Calu3 (cell line): ENCODE data around the gene UGGT2. TPM values are rescaled to one million over a fixed set of nuclear protein-coding genes. Genes with fewer than 3 reads are reported as not detected.

Experiments
- BruUV-seq: library from RNA; stranded (reverse); fragments of 400-500 nt; replicated peaks from 2 replicates; lab custom pipeline; 2021; lab: Mats Ljungman, UMichigan
- CTCF ChIA-PET: fragments of 300-600 bp; sonication (Branson Sonifier 250); formaldehyde crosslinking; loops from one replicate; lab custom pipeline; 2022; ENCODE audit warnings: antibody characterized with exemption; lab: Charles Lee
- DNase-seq: peaks from one replicate; pipeline ENCODE4 v3.0.0; 2022
- H3K27ac Mint-ChIP-seq: one replicate; pipeline ENCODE4 v1.8.0; 2022; ENCODE audit warnings: mixed read lengths; ENCODE audit not compliant: unreplicated experiment
- H3K27me3 Mint-ChIP-seq: one replicate; pipeline ENCODE4 v1.8.0; 2022; ENCODE audit warnings: mixed read lengths; ENCODE audit not compliant: unreplicated experiment
- H3K36me3 Mint-ChIP-seq: one replicate; pipeline ENCODE4 v1.8.0; 2022; ENCODE audit warnings: mild to moderate bottlenecking, moderate library complexity, mixed read lengths; ENCODE audit not compliant: insufficient read depth, unreplicated experiment
- H3K4me1 Mint-ChIP-seq: one replicate; pipeline ENCODE4 v1.8.0; 2022; ENCODE audit warnings: mild to moderate bottlenecking, low read depth, mixed read lengths; ENCODE audit not compliant: unreplicated experiment
- H3K4me3 Mint-ChIP-seq: one replicate; pipeline ENCODE4 v1.8.0; 2022; ENCODE audit warnings: mild to moderate bottlenecking, low read depth, moderate library complexity, mixed read lengths; ENCODE audit not compliant: unreplicated experiment
- H3K9me3 Mint-ChIP-seq: one replicate; pipeline ENCODE4 v1.8.0; 2022; ENCODE audit warnings: low read depth, mixed read lengths; ENCODE audit not compliant: unreplicated experiment
- CTCF ChIP-seq: fragments of 200-600 bp; IDR thresholded peaks from one replicate; pipeline ENCODE4 v1.8.0; 2022; ENCODE audit warnings: antibody characterized with exemption; ENCODE audit not compliant: unreplicated experiment
- intact Hi-C: fragments of 100-400 bp; cut with micrococcal nuclease; formaldehyde crosslinking; loops from one replicate; pipeline ENCODE4 v1.10.0; 2022; ENCODE audit not compliant: unreplicated experiment
- total RNA-seq: library from RNA; stranded (reverse); gene quantifications from 2 replicates; pipeline ENCODE4 v1.2.3, GENCODE V29; 2022

The UGGT2 gene
- total RNA-seq, 1 experiment from 2014 or later: 12.1 TPM

GRCh38 chr13:96011291-96011872 is 41.8 kb downstream of the UGGT2 start:
- no TSS peak for BruUV-seq
- H3K4me1 Mint-ChIP-seq: no peaks in the 10 kb centered on the region
- H3K9me3 Mint-ChIP-seq: no peaks in the 10 kb centered on the region
- intact Hi-C loops: no loop called here
- no peaks in the 10 kb centered on the region for H3K36me3 Mint-ChIP-seq
- no peak for DNase-seq
- H3K27ac Mint-ChIP-seq: no peak overlapping the region
- no peaks in the 10 kb centered on the region for H3K27me3 Mint-ChIP-seq
- no peak for TF ChIP-seq CTCF
- CTCF ChIA-PET: no interaction called here
- H3K4me3 Mint-ChIP-seq: no peak overlapping the region

- Mint-ChIP-seq H3K27ac (no peak overlapping the region), H3K9me3 (no peaks in the 10 kb centered on the region), H3K4me3 (no peak overlapping the region), H3K36me3 (no peaks in the 10 kb centered on the region), H3K27me3 (no peaks in the 10 kb centered on the region), H3K4me1 (no peaks in the 10 kb centered on the region)
- TF ChIP-seq CTCF: no peak
- intact Hi-C loops: no loop called here
- CTCF ChIA-PET: interaction anchor here (0.6 kb wide), 1 partner anchor 441 kb away, joined by 7 read pairs; no protein-coding TSS in a partner anchor
- no peak for DNase-seq
- no TSS peak for BruUV-seq
Measured at GRCh38 chr13:96003304-96003703, 49.9 kb downstream of the UGGT2 start.

GRCh38 chr13:96002322-96003131 is 50.7 kb downstream of the UGGT2 start:
- TF ChIP-seq CTCF: no peak
- Mint-ChIP-seq H3K27ac (no peak overlapping the region), H3K4me1 (no peaks in the 10 kb centered on the region), H3K9me3 (no peaks in the 10 kb centered on the region), H3K27me3 (no peaks in the 10 kb centered on the region), H3K4me3 (no peak overlapping the region), H3K36me3 (no peaks in the 10 kb centered on the region)
- CTCF ChIA-PET: no interaction called here
- no TSS peak for BruUV-seq
- no peak for DNase-seq
- intact Hi-C loops: no loop called here

GRCh38 chr13:96000069-96000468 is 53.1 kb downstream of the UGGT2 start:
- CTCF ChIA-PET: no interaction called here
- H3K27me3 Mint-ChIP-seq: no peaks in the 10 kb centered on the region
- H3K9me3 Mint-ChIP-seq: no peaks in the 10 kb centered on the region
- no TSS peak for BruUV-seq
- H3K36me3 Mint-ChIP-seq: no peaks in the 10 kb centered on the region
- no peak overlapping the region for H3K4me3 Mint-ChIP-seq
- H3K27ac Mint-ChIP-seq: no peak overlapping the region
- intact Hi-C loops: no loop called here
- no peak for TF ChIP-seq CTCF
- no peak for DNase-seq
- H3K4me1 Mint-ChIP-seq: no peaks in the 10 kb centered on the region
